Lower lobe of right lung (tissue), 2 donors: ENCODE measurements around the gene SEMA5B. TPM values are rescaled to one million over a fixed set of nuclear protein-coding genes. Genes with fewer than 3 reads are reported as not detected.

ENCODE experiments used
- ATAC-seq, 2 donors: fragments of 200-7000 bp; cut with Tn5 transposase; one replicate each; pipeline ENCODE4 v1.9.1; 2020 to 2022; ENCODE audit warnings: mild to moderate bottlenecking in 2 of 2, moderate library complexity in 2 of 2
- DNase-seq: peaks from one replicate; pipeline ENCODE4 v3.0.0-alpha.2; 2020
- H3K27ac ChIP-seq: fragments of 200-600 bp; one replicate; pipeline ENCODE4 v1.8.0; 2022
- H3K27me3 ChIP-seq: fragments of 200-600 bp; one replicate; pipeline ENCODE4 v1.8.0; 2022; ENCODE audit warnings: low read depth
- H3K36me3 ChIP-seq: fragments of 200-600 bp; one replicate; pipeline ENCODE4 v1.8.0; 2022; ENCODE audit warnings: mild to moderate bottlenecking
- H3K4me1 ChIP-seq: fragments of 200-600 bp; one replicate; pipeline ENCODE4 v1.8.0; 2022
- H3K4me3 ChIP-seq: fragments of 200-600 bp; one replicate; pipeline ENCODE4 v1.8.0; 2022; ENCODE audit warnings: mild to moderate bottlenecking
- H3K9me3 ChIP-seq: fragments of 200-600 bp; one replicate; pipeline ENCODE4 v1.8.0; 2022
- intact Hi-C: fragments of 100-400 bp; cut with DNase I; formaldehyde crosslinking; loops from one replicate; pipeline ENCODE4 v1.11.0; 2022
- total RNA-seq: library from RNA; stranded (reverse); fragmentation: NEBNext Ultra II Directional; extraction: Animal tissue kit (Norgen Biotek cat#: 25700); gene quantifications from one replicate; pipeline ENCODE4 v1.2.1, GENCODE V29; 2021
- TF ChIP-seq, protein P1 (sequence below): fragments of 200-600 bp; IDR thresholded peaks from one replicate; pipeline ENCODE4 v1.8.0; 2022; ENCODE audit warnings: antibody characterized with exemption, mild to moderate bottlenecking
- donor health status: DM: no; HTN: yes; CAD: no; lungs with severe emphysema.

Gene SEMA5B
- total RNA-seq, 1 donor from 2014 or later, result 0.71 TPM

DNA sequence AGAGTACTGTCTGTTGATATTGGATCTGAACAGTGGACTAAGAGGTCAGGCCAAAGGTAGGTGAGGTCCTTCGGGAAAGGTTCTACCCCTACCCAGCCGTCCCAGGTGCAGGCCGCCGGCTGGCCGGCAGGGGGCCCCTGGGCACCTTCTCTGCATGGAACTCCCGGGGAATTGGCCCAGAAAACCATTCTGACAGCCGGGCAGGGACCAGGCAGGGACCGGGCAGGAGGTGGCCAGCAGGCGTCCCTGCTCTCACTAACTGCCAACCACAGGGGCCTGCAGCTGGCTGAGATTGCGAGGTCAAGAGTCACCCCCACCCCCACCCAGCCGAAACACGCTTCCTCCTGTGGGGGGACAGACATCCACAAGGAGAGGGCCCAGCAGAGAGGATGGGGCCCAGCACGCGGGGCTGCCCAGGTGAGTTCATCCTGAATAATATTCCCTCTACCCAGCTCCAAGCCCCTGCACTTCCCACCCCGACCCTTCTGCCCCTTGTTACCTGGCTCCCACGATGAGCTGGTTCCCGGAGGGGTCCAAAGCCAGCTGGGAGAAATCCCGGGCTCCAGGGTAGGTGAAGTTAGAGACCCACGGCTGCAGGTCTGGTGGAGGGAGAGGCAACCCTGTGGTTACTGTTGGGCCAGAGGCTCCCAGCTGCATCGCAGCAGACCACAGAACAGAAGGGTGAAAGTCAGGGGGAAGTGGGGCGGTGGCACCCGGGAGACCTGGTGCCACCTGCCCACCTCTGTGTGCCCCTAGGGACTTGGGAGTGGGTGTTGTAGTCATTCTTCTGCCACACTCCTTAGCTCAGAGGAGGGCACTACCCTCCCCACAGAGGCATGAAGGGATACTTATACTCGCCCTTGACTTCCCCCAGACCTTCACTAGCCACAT is 84.4 kb downstream of the SEMA5B start:
- H3K4me3 ChIP-seq, result no peak overlapping the region
- ATAC-seq, result peak; percentile 86 to 93
- TF ChIP-seq, protein P1, sequence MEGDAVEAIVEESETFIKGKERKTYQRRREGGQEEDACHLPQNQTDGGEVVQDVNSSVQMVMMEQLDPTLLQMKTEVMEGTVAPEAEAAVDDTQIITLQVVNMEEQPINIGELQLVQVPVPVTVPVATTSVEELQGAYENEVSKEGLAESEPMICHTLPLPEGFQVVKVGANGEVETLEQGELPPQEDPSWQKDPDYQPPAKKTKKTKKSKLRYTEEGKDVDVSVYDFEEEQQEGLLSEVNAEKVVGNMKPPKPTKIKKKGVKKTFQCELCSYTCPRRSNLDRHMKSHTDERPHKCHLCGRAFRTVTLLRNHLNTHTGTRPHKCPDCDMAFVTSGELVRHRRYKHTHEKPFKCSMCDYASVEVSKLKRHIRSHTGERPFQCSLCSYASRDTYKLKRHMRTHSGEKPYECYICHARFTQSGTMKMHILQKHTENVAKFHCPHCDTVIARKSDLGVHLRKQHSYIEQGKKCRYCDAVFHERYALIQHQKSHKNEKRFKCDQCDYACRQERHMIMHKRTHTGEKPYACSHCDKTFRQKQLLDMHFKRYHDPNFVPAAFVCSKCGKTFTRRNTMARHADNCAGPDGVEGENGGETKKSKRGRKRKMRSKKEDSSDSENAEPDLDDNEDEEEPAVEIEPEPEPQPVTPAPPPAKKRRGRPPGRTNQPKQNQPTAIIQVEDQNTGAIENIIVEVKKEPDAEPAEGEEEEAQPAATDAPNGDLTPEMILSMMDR, result peak; percentile 91
- no peaks in the 10 kb centered on the region for H3K9me3 ChIP-seq
- no peak overlapping the region for H3K27ac ChIP-seq
- no peaks in the 10 kb centered on the region for H3K36me3 ChIP-seq
- no peaks in the 10 kb centered on the region for H3K27me3 ChIP-seq
- H3K4me1 ChIP-seq, result peaks cover 11% of the 10 kb centered on the region
- intact Hi-C loops, result no loop called here
- peak; percentile 78 for DNase-seq

DNA sequence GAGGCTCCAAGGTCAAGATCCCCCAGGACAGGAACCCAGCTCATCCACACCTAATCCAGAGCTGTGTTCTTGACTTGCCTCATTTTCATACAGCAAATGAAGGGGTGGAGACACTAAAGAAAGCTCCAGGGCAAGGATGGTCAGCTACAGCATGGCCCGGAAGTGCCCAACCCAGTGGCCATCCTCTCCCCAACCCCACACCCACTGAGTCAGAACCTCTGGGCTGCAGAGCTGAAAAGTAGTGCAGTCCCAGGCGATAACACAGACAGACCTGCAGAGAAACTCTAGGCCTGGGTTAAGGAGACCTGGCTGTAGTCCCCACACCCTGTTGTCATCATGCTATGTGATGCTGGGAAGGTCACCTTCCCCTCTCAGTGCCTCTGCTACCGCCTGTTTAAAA is 85.3 kb downstream of the SEMA5B start:
- Histone ChIP-seq H3K27me3 (no peaks in the 10 kb centered on the region), H3K9me3 (no peaks in the 10 kb centered on the region), H3K27ac (no peak overlapping the region), H3K4me1 (peaks cover 11% of the 10 kb centered on the region), H3K4me3 (no peak overlapping the region), H3K36me3 (no peaks in the 10 kb centered on the region)
- ATAC-seq, result no peak
- intact Hi-C loops, result no loop called here
- TF ChIP-seq, protein P1, result no peak
- DNase-seq, result no peak

DNA sequence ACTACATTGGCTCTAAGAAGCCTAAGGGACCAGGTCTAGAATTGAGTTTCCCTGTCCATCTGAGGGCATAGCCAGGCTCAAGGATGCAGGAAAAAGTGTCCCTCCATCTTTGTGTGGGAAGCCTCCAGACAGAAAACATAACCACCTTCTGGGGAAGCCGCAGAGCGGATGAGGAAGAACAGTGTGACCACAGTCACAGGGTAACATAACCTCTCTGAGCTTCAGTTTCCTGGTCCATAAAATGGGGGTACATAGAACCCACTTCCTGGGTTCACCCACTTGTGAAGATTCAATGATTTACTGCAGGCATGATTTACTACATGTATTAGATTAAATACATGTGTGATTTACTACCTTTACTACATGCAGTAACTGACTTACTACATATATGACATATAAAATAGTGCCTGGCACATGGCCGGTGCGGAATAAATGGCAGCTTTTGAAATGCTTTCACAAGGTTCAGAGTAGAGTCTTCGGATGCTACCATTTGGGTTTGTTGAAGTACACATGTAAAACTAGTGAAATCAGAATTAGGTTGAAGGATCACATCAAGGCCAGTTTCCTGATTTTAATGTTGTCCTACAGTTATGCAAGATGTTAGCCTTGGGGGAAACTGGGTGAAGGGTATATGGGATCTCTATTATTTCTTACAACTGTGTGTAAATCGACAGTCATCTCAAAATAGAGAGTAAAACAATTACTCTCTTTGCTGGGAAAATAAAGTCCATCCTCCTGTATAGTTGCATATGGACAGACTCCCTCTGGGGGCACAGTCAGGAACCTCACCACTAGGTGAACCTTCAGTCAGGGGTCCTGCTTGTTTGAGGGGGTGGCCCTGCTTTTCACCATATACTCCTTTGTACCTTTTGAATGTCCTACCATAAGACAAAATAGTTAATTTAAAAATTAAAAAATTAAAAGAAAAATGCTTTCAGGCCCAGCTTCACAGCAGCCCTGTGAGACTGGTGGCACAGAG is 86.0 kb downstream of the SEMA5B start:
- intact Hi-C loops, result no loop called here
- H3K36me3 ChIP-seq, result no peaks in the 10 kb centered on the region
- ATAC-seq (no peak), DNase-seq (no peak)
- no peaks in the 10 kb centered on the region for H3K9me3 ChIP-seq
- H3K27ac ChIP-seq, result no peak overlapping the region
- TF ChIP-seq, protein P1, result no peak
- no peak overlapping the region for H3K4me3 ChIP-seq
- H3K4me1 ChIP-seq, result peaks cover 11% of the 10 kb centered on the region
- H3K27me3 ChIP-seq, result no peaks in the 10 kb centered on the region

DNA sequence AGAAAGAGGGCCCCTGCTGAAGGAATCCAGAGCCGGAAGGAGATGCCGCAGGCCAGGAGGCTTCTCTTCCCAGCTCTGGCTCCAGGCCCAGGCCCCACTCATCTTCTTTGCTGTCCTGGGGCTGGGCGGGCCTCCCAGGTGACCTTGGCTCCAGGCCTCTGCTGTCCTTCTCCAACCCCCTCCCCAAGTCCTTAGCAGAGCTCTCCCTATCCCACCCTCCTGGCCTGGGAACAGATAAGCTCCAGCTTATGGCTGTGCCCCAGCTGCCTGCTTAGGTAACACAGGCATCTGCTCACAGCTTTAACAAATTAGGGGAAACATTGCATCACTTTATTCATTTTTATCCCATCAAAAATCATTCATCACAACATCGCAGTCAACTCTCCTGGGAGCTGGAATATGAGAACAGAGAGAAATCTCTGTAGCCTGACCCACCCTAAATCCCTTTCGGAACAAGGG is 86.9 kb downstream of the SEMA5B start:
- DNase-seq (no peak), ATAC-seq (no peak)
- Histone ChIP-seq H3K4me3 (no peak overlapping the region), H3K4me1 (peaks cover 11% of the 10 kb centered on the region), H3K27me3 (no peaks in the 10 kb centered on the region), H3K9me3 (no peaks in the 10 kb centered on the region), H3K36me3 (no peaks in the 10 kb centered on the region), H3K27ac (no peak overlapping the region)
- intact Hi-C loops, result no loop called here
- TF ChIP-seq, protein P1, result no peak

- intact Hi-C loops, result no loop called here
- DNase-seq (peak; percentile 78), ATAC-seq (peak; percentile 57 to 76)
- H3K27me3 ChIP-seq, result no peaks in the 10 kb centered on the region
- no peak overlapping the region for H3K4me3 ChIP-seq
- no peak overlapping the region for H3K27ac ChIP-seq
- H3K36me3 ChIP-seq, result no peaks in the 10 kb centered on the region
- H3K4me1 ChIP-seq, result peaks cover 11% of the 10 kb centered on the region
- TF ChIP-seq, protein P1, result no peak
- H3K9me3 ChIP-seq, result no peaks in the 10 kb centered on the region
Observed at GRCh38 chr3:122938783-122939425, 88.7 kb downstream of the SEMA5B start.
